Measurements from ENCODE around the gene CLDN20. TPM values are rescaled to one million over a fixed set of nuclear protein-coding genes. Genes with fewer than 3 reads are reported as not detected.

The CLDN20 gene
- total and polyA plus RNA-seq, 2 of the 8 experiments (the other 6 are each of a cell fraction or from before 2014, with no cell fraction given): not detected

DNA sequence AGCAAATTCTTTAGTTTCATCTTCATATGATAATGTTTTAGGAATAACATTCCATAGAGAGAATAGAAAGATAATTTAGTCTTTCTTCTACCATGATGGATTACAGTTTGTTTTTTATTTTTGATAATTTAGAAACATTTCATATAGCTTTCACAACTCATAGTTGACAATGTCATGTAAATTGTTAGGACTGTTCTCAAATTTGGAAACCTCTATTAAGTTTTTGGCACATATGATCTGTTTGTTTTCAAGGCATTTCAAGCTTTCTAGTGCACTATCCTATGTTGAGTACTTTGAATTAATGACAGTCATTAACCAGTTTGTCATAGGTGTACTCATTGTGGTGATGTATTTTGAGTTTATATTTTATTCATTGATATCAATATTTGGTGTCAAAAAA is 61.2 kb downstream of the CLDN20 start:
- no peak for FAIRE-seq

More for the DNA sequence above, 61.2 kb downstream of the CLDN20 start:
- no peaks in the 10 kb centered on the region for H3K36me3 ChIP-seq (ENCODE audit: control insufficient read depth in 2 of 4, insufficient read depth in 4 of 4, low read length in 3 of 4)
- no peaks in the 10 kb centered on the region for H3K23me2 ChIP-seq (ENCODE audit: low read depth, low read length)
- TF ChIP-seq CREB1 (IDR thresholded peaks at IDR 0.05): no peak
- no peak for TF ChIP-seq EZH2 (IDR thresholded peaks at IDR 0.05; ENCODE audit: low read depth, low read length, severe bottlenecking)
- TF ChIP-seq RAD21 (IDR thresholded peaks at IDR 0.05 in 1 of 2, conservative IDR thresholded peaks at IDR 0.05 in 1 of 2; ENCODE audit: low read depth in 2 of 2, low read length in 2 of 2): no peak
- no peak for TF ChIP-seq POU5F1 (IDR thresholded peaks at IDR 0.05; ENCODE audit: low read depth, low read length)
- no peak for TF ChIP-seq SIRT6 (IDR thresholded peaks at IDR 0.05; ENCODE audit: low read length)
- TF ChIP-seq, protein P1, sequence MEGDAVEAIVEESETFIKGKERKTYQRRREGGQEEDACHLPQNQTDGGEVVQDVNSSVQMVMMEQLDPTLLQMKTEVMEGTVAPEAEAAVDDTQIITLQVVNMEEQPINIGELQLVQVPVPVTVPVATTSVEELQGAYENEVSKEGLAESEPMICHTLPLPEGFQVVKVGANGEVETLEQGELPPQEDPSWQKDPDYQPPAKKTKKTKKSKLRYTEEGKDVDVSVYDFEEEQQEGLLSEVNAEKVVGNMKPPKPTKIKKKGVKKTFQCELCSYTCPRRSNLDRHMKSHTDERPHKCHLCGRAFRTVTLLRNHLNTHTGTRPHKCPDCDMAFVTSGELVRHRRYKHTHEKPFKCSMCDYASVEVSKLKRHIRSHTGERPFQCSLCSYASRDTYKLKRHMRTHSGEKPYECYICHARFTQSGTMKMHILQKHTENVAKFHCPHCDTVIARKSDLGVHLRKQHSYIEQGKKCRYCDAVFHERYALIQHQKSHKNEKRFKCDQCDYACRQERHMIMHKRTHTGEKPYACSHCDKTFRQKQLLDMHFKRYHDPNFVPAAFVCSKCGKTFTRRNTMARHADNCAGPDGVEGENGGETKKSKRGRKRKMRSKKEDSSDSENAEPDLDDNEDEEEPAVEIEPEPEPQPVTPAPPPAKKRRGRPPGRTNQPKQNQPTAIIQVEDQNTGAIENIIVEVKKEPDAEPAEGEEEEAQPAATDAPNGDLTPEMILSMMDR (IDR thresholded peaks at IDR 0.05; ENCODE audit: control extremely low read depth in 1 of 3, insufficient read depth in 1 of 3, low read depth in 1 of 3, low read length in 3 of 3): no peak
- TF ChIP-seq SIN3A (conservative IDR thresholded peaks at IDR 0.05 in 1 of 2, IDR thresholded peaks at IDR 0.05 in 1 of 2; ENCODE audit: low read depth in 1 of 2, low read length in 2 of 2): no peak
- TF ChIP-seq CEBPB (IDR thresholded peaks at IDR 0.05; ENCODE audit: low read depth, low read length): no peak
- no peak overlapping the region for H3K18ac ChIP-seq (ENCODE audit: extremely low read depth, low read length)
- no peak overlapping the region for H4K91ac ChIP-seq (replicated peaks; ENCODE audit: insufficient read length, low read length)
- no peak overlapping the region for H3K14ac ChIP-seq (ENCODE audit: insufficient read length)
- no peak overlapping the region for H3K27ac ChIP-seq (ENCODE audit: low read depth, low read length)
- CTCF ChIA-PET (ENCODE audit: partially characterized antibody): interaction anchor here (0.5 to 0.7 kb wide), 2 partner anchors 63 to 368 kb away, joined by 3 read pairs; no protein-coding TSS in a partner anchor
- no peaks in the 10 kb centered on the region for H4K20me1 ChIP-seq (replicated peaks in 1 of 2; ENCODE audit: control insufficient read depth in 1 of 2, insufficient read depth in 2 of 2, low read length in 2 of 2)
- H3K9me3 ChIP-seq (ENCODE audit: insufficient read depth in 2 of 2, low read depth in 1 of 2, low read length in 1 of 2): no peaks in the 10 kb centered on the region
- POLR2A ChIA-PET (ENCODE audit: partially characterized antibody): no interaction called here
- H2AFZ ChIP-seq (ENCODE audit: low read length): no peak overlapping the region
- H2BK120ac ChIP-seq (replicated peaks; ENCODE audit: low read depth, low read length): no peak overlapping the region
- no peak overlapping the region for H3K4me2 ChIP-seq (ENCODE audit: insufficient read depth in 1 of 2, low read depth in 2 of 2, low read length in 2 of 2)
- no peak for DNase-seq (ENCODE audit: low read depth in 1 of 2, low spot score in 2 of 2)
- H2BK5ac ChIP-seq (ENCODE audit: low read depth, low read length): no peak overlapping the region
- H2BK12ac ChIP-seq (ENCODE audit: low read depth, low read length): no peak overlapping the region
- H2BK20ac ChIP-seq (ENCODE audit: low read length): no peak overlapping the region
- H3K4ac ChIP-seq (replicated peaks; ENCODE audit: insufficient read length, low read depth, low read length): no peak overlapping the region
- no peak overlapping the region for H3K9ac ChIP-seq (replicated peaks in 1 of 4; ENCODE audit: extremely low read depth in 1 of 4, low read depth in 3 of 4, low read length in 3 of 4)
- no peaks in the 10 kb centered on the region for H3K79me2 ChIP-seq (ENCODE audit: control insufficient read depth in 1 of 2, insufficient read depth in 2 of 2, low read length in 2 of 2)
- no peaks in the 10 kb centered on the region for H3K27me3 ChIP-seq (replicated peaks in 1 of 4; ENCODE audit: control insufficient read depth in 3 of 4, extremely low read depth in 1 of 4, insufficient read depth in 3 of 4, low read length in 3 of 4)
- H3K4me3 ChIP-seq (ENCODE audit: extremely low read depth in 1 of 4, insufficient read depth in 2 of 4, low read depth in 3 of 4, low read length in 4 of 4): no peak overlapping the region
- no peak overlapping the region for H2AK5ac ChIP-seq (ENCODE audit: low read depth, low read length)
- H3K4me1 ChIP-seq (replicated peaks in 1 of 4; ENCODE audit: control insufficient read depth in 3 of 4, insufficient read depth in 4 of 4, low read length in 3 of 4): no peaks in the 10 kb centered on the region
- H2BK15ac ChIP-seq (ENCODE audit: low read length): no peak overlapping the region
- H4K5ac ChIP-seq (ENCODE audit: insufficient read length, low read depth, low read length): no peak overlapping the region
- no peaks in the 10 kb centered on the region for H3K79me1 ChIP-seq (ENCODE audit: low read depth, low read length)
- H3K56ac ChIP-seq (replicated peaks; ENCODE audit: insufficient read length, low read depth, low read length): no peak overlapping the region
- H4K8ac ChIP-seq (ENCODE audit: extremely low read depth, insufficient read depth, low read length): no peak overlapping the region
- H3K23ac ChIP-seq (ENCODE audit: insufficient read length): no peak overlapping the region

All from H1 (cell line).